Measurements from ENCODE around the gene ZFHX3.

ZFHX3 gene

GRCh38 chr16:73040735-73041402 is 7.1 kb downstream of the ZFHX3 start:
- DNase-seq (ENCODE audit: extremely low read depth, low read depth) = no peak
- no peak for TF ChIP-seq CTCF (IDR thresholded peaks at IDR 0.05; ENCODE audit: low read depth, low read length)

- TF ChIP-seq CTCF (IDR thresholded peaks at IDR 0.05; ENCODE audit: low read depth, low read length) = no peak
- DNase-seq (ENCODE audit: extremely low read depth, low read depth) = no peak
Measured at GRCh38 chr16:73040136-73040535, 7.8 kb downstream of the ZFHX3 start.

- no peak for TF ChIP-seq CTCF (IDR thresholded peaks at IDR 0.05; ENCODE audit: low read depth, low read length)
- DNase-seq (ENCODE audit: extremely low read depth, low read depth) = no peak
Measured at GRCh38 chr16:73037845-73038570, 9.9 kb downstream of the ZFHX3 start.

- no peak for TF ChIP-seq CTCF (IDR thresholded peaks at IDR 0.05; ENCODE audit: low read depth, low read length)
- no peak for DNase-seq (ENCODE audit: extremely low read depth, low read depth)
Measured at GRCh38 chr16:73037331-73037745, 10.6 kb downstream of the ZFHX3 start.

- DNase-seq (ENCODE audit: extremely low read depth, low read depth) = no peak
- TF ChIP-seq CTCF (IDR thresholded peaks at IDR 0.05; ENCODE audit: low read depth, low read length) = no peak
Measured at GRCh38 chr16:73036074-73036826, 11.7 kb downstream of the ZFHX3 start.

GRCh38 chr16:73034374-73034773 is 13.6 kb downstream of the ZFHX3 start:
- TF ChIP-seq CTCF (IDR thresholded peaks at IDR 0.05; ENCODE audit: low read depth, low read length) = no peak
- no peak for DNase-seq (ENCODE audit: extremely low read depth, low read depth)

All from AG09319 (cell line).